GM04503 (cell line): Measurements from ENCODE around the gene EOGT.

Experiments
- DNase-seq: peaks from one replicate; pipeline ENCODE4 v3.0.0-alpha.2; 2012; ENCODE audit warnings: low read depth

The EOGT gene

DNA sequence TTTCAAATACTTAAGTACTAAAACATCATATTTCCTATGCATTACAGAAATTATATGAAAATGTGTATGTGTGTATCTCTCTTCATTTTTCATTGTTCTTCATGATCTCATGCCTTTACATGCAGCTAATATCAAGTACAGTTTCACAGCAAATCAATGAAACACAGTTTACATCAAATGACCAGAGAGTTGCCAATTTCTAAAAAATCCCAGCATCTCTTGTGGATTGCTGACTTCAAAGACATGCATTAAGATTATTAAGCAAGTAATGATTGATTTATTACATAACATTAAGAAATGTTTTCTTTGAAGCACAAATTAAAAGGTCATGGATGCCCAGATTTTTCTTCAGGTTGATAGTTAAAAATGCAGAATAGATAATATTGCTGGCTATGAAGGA lies 50.1 kb downstream of the EOGT start:
- no peak for DNase-seq

DNA sequence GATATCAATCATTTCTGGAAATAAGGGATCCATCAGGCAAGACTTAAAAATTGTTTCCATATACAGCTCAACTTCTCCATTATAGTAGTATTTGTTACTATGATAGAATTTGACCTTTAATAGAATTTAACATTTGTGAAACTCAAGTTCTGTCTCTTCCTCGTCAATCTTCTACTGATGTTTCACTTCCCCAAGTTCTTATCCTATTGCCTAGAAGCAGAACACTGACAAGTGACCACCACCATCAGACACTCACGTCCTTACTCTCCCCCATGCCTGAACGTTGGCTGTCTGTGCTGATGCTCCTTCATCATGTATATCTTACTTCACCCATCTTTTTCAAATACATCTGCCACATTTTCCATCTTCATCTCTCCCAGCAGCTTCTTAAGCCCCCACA lies 54.6 kb downstream of the EOGT start:
- no peak for DNase-seq

DNA sequence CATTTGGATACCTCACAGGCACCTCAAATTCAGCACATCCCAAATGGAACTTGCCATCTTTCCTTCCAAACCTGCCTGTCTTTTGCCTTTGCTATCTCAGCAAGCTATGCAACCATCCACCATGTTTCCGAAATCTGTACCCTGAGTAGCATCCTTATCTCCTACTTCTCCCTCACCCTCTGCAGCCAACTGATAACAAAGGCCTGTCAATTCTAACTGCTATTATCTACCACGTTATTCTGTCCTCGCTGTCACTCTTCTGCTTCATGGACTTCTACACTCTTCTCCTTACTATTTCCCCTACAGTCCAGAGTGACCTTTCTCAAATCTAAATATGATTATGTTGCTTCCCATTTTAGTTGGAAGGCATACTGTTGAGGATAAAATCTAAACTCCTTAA lies 55.6 kb downstream of the EOGT start:
- DNase-seq: no peak

DNA sequence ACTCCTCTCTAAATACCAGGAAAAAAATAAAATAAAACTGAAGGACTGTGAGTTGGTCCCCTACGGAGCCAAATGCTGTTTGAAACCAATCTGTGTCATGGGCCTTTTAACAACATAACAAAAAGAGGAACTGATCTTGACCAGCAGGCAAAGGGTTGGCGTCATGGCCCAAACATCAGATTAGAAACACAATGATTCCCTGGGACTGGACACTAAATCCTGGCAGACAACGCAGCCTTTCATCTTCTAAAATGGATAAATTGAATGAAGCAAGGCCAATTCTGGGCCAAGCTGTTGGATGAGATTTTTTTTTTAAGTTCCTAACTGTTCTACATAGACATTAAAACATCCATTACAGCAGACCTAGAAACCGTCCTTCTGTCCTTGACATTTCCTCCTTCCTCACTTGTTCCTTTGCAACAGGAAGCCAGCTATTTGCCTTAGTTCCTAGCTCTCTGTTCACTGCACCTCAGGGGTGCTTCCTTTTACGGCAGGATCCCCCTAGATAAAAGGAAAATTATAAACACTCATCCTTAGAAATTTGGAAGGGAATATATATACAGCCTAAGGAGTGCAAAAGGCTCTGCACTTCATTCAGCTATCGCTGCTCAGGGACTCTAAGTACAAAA lies 59.6 kb downstream of the EOGT start:
- DNase-seq: no peak

DNA sequence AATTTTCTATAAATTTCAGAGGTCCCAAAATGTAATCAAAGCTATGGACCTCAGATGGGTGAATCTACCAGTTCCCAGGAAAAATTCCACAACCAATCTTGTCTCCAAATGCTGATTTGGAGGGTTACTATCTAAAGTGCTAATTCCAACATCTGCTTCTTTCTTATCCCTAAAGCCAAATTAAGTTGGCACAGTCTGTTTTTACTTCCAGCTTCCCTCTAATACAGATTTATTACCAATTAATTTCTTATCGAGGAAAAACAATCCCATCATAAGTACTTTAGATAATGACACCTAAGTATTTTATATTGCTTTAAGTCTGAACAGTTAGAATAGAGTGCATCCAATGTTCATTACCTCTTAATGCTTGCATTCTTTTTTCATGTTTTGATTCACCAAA lies 68.3 kb downstream of the EOGT start:
- no peak for DNase-seq

DNA sequence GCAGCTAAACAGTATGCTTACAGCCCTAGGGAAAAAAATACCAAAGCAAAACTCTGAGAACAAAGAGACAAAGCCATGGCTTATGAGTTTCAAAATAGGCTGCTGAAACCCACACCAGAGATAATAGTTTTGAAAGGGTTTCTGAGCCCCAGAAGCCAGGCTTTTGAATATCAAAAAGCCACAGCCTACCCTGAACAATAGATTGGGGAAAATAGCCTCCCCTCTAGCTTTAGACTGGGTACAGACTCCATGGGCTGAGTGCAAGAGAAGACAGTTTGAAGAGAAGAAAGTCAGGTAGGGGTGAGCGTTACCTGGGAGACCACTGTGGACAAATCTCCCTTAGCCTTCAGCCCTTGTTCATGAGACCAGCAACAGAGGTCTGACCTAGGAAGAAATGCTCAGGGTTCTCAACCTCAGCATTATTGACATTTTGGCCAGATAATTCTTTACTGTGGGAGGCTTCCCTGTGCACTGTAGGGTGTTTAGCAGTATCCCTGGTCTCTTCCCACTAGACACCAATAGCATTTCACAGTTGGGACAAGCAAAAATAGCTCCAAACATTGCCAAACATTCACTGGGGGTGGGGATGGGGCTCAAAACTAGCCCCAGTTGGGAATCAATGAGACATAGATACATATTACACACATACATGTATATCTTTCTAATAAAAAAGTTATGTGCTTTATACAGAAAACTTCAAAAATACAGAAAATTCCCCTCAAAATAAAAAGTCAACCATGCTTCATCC lies 69.6 kb downstream of the EOGT start:
- no peak for DNase-seq

DNA sequence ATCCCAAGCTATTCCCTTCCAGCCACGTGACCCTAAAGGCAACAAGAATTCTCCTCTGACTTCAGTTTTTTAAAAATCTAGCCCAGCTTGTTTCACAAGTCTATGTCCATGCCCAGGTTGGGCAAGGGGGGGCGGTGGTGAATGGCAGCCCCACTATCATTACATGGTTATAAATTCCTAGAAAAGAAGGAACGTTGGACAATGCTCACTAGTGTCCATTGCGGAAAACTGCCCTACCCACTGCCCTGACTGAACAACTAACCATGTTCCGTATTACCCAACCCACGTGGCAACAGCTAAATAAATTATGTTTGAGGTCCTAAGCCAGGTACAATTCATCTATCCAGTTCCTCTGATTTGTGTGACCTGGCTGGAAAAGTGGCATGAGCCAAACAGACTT lies 72.4 kb downstream of the EOGT start:
- DNase-seq: no peak

GRCh38 chr3:68936856-68937255 lies 76.6 kb downstream of the EOGT start:
- DNase-seq: no peak

DNA sequence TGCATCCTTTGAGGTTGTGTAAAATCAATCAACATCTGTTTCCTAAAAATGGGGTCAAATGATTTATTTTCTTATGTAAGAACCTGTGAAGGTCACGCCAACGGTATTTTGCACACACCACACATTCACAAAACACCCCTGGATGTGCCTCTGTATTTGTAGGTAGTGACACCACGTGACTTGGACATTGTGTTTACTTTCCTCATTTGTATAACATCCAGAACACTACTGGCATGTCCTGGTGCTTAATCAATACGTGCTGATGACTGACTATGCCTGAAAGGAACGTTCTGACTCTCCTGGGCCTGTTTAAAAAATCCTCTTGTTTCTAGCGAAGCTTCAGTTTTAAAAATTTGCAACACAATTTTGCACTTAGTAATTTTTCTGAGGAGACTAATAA lies 77.7 kb downstream of the EOGT start:
- no peak for DNase-seq

DNA sequence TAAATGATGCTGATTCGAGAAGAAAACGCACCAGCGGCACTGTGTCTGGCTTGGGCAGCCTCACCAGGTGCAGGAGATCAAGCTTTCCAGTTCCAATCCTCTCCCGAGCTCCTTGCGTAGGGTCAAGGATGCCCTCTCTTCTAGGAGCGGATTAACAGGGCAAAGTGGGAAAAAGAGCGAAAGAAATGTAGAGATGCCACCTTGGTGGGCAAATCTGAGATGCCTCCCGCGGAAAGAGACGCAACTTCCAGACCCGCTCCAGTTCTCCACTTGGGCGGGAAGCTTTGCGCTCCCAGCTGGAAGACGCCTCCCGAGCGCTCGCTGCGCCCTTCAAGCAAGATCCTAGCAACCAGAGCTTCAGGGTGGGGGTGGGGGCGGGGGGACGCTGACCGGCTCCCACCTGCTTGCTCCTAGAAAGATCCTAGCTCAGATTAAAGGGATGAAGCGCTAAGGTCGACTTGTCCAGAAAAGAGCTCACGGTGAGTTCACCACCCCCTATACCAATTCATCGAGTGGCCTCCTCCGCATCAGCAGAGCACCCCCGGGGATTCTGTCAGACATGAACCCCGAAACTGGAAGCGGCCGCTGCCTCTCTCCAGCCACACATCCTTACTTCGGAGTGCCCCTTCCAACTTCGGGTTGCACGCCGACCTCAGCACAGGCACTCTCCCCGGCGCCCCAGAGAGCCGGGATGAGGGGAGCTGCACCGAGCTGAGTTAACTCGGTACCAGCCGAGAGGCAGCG lies 81.9 kb downstream of the EOGT start:
- DNase-seq: no peak
